Duodenal mucosa (tissue), 2 donors: ENCODE data around the gene WNT1.

ENCODE experiments used
- H3K27ac ChIP-seq: one replicate; pipeline ENCODE4 v1.7.0; 2013; ENCODE audit warnings: low read depth, low read length
- H3K27me3 ChIP-seq, 2 donors: one replicate each; pipeline ENCODE4 v1.7.0; 2013; ENCODE audit warnings: low read length in 2 of 2, control low read depth in 1 of 2; ENCODE audit not compliant: insufficient read depth in 2 of 2, control insufficient read depth in 1 of 2
- H3K36me3 ChIP-seq, 2 donors: one replicate each; pipeline ENCODE4 v1.7.0; 2013; ENCODE audit warnings: low read length in 2 of 2, control low read depth in 1 of 2; ENCODE audit not compliant: insufficient read depth in 2 of 2, control insufficient read depth in 1 of 2
- H3K4me1 ChIP-seq, 2 donors: one replicate each; pipeline ENCODE4 v1.7.0; 2013; ENCODE audit warnings: low read length in 2 of 2, control low read depth in 1 of 2; ENCODE audit not compliant: insufficient read depth in 2 of 2, control insufficient read depth in 1 of 2
- H3K4me3 ChIP-seq, 2 donors: one replicate each; pipeline ENCODE4 v1.7.0; 2013; ENCODE audit warnings: low read length in 2 of 2, low read depth in 1 of 2
- H3K9ac ChIP-seq, 2 donors: one replicate each; pipeline ENCODE4 v1.7.0; 2013; ENCODE audit warnings: low read length in 2 of 2, low read depth in 1 of 2
- H3K9me3 ChIP-seq, 2 donors: one replicate each; pipeline ENCODE4 v1.7.0; 2013; ENCODE audit warnings: low read length in 2 of 2, control low read depth in 1 of 2; ENCODE audit not compliant: control insufficient read depth in 1 of 2

The WNT1 gene

DNA sequence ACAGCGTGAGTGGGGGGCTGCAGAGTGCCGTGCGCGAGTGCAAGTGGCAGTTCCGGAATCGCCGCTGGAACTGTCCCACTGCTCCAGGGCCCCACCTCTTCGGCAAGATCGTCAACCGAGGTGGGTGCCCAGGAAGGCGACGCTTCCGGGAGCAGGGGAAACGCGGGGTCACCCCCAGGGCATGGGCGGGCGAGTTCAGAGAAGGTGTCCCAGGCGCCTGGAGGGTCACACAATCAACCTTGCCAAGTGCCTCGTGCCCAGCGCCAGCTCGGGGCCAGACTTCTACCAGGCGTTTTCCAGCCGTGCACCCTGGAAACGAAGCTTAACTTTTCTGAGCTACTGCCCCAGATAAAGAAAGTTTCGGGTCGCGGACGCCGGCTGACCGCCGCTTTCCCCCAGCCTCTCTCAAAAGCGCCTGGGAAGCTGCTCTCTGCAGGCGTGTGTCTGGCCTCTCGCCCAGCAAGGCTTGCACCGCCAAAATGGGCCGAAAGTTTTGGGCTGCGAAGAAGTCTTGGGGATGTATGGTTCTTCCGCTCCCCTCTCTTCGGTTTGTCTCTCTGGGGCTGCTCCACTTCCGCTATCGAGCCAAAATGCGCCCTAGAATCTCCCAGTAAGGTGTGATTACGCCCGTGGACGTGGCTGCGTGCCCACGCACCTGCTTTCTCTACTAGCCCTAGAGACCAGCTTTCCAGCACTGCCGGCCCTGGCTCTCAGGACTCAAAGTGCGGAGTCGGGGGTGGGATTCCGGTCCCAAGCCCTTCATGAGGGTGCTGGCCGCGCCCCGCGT is 1.7 kb downstream of the WNT1 start:
- no peak overlapping the region for H3K27ac ChIP-seq
- peaks cover 38 to 46% of the 10 kb centered on the region in 2 donors for H3K4me1 ChIP-seq
- H3K36me3 ChIP-seq = no peaks in the 10 kb centered on the region
- peaks cover 67 to 82% of the 10 kb centered on the region in 2 donors for H3K27me3 ChIP-seq
- no peaks in the 10 kb centered on the region for H3K9me3 ChIP-seq
- peak overlapping the region in 1 of 2 donors; percentile 32 for H3K9ac ChIP-seq
- peak overlapping the region; percentile 62 to 65 for H3K4me3 ChIP-seq

DNA sequence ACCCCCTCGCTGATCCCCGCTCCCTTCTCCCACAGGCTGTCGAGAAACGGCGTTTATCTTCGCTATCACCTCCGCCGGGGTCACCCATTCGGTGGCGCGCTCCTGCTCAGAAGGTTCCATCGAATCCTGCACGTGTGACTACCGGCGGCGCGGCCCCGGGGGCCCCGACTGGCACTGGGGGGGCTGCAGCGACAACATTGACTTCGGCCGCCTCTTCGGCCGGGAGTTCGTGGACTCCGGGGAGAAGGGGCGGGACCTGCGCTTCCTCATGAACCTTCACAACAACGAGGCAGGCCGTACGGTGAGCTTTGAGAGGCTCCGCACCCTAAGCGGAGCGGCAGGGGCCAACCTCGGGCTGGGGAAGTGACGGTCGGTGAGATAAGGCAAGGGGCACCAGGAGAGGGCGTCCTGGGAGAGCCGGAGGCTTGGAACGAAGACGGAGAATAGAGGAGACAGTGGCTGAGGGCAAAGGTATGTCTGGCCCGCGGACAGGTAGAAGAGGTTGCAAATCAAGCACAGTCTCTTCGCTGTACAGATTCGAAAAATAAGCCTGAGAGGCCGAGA is 2.3 kb downstream of the WNT1 start:
- no peaks in the 10 kb centered on the region for H3K36me3 ChIP-seq
- H3K9ac ChIP-seq = peak overlapping the region in 1 of 2 donors; percentile 18
- H3K4me1 ChIP-seq = peaks cover 38 to 46% of the 10 kb centered on the region in 2 donors
- H3K4me3 ChIP-seq = peak overlapping the region; percentile 62 to 65
- no peaks in the 10 kb centered on the region for H3K9me3 ChIP-seq
- H3K27ac ChIP-seq = no peak overlapping the region
- H3K27me3 ChIP-seq = peaks cover 73 to 86% of the 10 kb centered on the region in 2 donors

DNA sequence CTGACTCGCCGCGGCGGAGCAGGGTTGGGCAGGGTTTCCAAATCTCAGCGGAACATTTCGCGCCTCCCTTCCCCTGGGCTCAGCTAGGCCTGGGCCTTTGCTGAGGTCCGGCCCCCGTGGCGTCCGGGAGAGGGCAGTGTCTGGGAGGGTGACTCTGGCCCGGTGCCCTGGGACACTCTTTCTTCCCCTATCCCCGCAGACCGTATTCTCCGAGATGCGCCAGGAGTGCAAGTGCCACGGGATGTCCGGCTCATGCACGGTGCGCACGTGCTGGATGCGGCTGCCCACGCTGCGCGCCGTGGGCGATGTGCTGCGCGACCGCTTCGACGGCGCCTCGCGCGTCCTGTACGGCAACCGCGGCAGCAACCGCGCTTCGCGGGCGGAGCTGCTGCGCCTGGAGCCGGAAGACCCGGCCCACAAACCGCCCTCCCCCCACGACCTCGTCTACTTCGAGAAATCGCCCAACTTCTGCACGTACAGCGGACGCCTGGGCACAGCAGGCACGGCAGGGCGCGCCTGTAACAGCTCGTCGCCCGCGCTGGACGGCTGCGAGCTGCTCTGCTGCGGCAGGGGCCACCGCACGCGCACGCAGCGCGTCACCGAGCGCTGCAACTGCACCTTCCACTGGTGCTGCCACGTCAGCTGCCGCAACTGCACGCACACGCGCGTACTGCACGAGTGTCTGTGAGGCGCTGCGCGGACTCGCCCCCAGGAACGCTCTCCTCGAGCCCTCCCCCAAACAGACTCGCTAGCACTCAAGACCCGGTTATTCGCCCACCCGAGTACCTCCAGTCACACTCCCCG is 3.0 kb downstream of the WNT1 start:
- H3K9me3 ChIP-seq = no peaks in the 10 kb centered on the region
- peaks cover 38 to 46% of the 10 kb centered on the region in 2 donors for H3K4me1 ChIP-seq
- peak overlapping the region; percentile 62 to 65 for H3K4me3 ChIP-seq
- no peak overlapping the region for H3K27ac ChIP-seq
- peaks cover 76 to 82% of the 10 kb centered on the region in 2 donors for H3K27me3 ChIP-seq
- no peaks in the 10 kb centered on the region for H3K36me3 ChIP-seq
- H3K9ac ChIP-seq = peak overlapping the region in 1 of 2 donors; percentile 18

DNA sequence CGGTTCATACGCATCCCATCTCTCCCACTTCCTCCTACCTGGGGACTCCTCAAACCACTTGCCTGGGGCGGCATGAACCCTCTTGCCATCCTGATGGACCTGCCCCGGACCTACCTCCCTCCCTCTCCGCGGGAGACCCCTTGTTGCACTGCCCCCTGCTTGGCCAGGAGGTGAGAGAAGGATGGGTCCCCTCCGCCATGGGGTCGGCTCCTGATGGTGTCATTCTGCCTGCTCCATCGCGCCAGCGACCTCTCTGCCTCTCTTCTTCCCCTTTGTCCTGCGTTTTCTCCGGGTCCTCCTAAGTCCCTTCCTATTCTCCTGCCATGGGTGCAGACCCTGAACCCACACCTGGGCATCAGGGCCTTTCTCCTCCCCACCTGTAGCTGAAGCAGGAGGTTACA is 3.6 kb downstream of the WNT1 start:
- H3K4me3 ChIP-seq = peak overlapping the region; percentile 62 to 65
- H3K4me1 ChIP-seq = peaks cover 38 to 46% of the 10 kb centered on the region in 2 donors
- H3K36me3 ChIP-seq = no peaks in the 10 kb centered on the region
- H3K9me3 ChIP-seq = no peaks in the 10 kb centered on the region
- H3K27me3 ChIP-seq = peaks cover 76 to 81% of the 10 kb centered on the region in 2 donors
- no peak overlapping the region for H3K9ac ChIP-seq
- no peak overlapping the region for H3K27ac ChIP-seq

DNA sequence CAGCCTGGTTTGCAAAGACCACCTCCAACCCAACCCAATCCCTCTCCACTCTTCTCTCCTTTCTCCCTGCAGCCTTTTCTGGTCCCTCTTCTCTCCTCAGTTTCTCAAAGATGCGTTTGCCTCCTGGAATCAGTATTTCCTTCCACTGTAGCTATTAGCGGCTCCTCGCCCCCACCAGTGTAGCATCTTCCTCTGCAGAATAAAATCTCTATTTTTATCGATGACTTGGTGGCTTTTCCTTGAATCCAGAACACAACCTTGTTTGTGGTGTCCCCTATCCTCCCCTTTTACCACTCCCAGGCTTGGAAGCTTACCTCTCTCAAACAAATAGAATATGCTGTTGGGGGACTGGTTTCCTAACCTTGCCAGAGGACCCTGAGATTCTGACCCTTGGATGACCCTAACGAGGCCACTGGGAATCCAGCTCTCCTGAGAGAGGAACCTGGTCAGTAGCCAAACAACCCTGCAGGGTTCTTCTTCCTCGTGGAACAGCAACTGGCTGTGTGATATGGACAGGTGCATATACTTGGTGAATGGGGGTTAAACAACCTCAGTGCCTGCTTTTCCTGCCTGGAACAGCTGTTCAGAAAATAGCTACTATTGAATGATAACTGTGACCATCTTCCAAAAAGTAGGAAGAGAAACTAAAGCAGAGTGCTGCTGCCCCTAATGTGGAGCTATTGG is 4.4 kb downstream of the WNT1 start:
- Histone ChIP-seq H3K4me3 (no peak overlapping the region), H3K9ac (no peak overlapping the region), H3K4me1 (peaks cover 32 to 42% of the 10 kb centered on the region in 2 donors), H3K27ac (no peak overlapping the region), H3K9me3 (no peaks in the 10 kb centered on the region), H3K27me3 (peaks cover 70 to 73% of the 10 kb centered on the region in 2 donors), H3K36me3 (no peaks in the 10 kb centered on the region)

DNA sequence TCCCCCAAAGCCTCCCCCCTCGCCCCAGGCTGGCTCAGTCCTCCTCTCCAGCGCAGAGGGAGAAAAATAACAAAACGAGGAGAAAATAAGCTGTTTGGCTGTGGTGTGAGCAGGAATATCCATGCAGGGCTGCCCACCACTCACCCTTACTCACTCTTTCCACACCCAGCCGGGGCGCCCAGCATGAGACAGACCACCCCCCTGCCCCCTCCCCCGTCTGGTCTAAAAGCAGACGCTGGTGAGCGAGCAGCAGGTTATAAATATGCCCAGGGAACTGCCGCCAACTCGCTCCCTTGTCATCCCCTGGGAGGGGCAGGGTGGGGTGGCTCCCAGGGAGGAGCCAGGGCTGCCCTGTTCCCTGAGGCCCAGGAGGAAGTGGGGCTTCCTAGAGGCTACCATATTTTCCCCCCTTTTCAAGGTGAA is 7.4 kb downstream of the WNT1 start:
- H3K36me3 ChIP-seq = no peaks in the 10 kb centered on the region

DNA sequence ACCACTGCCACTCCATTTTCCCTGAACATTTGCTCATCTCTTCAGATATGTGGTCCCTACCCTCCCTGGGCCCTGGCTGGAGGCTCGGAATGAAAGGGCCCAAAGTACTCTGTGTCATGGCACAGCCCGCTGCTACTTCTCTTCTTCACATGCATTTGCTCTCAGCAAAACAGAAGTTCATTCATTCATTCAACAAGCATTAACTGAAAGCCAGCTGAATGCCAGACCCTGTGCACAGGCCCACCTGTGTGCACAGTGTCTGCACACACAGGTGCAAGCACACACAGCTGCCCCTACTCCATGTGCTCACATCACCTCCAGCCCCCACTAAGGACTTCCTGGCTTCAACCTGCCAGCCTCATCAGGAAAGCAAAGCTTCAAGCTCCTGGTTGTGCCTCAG is 7.8 kb downstream of the WNT1 start:
- H3K36me3 ChIP-seq = no peaks in the 10 kb centered on the region
- H3K27me3 ChIP-seq = peaks cover 49 to 56% of the 10 kb centered on the region in 2 donors
- no peaks in the 10 kb centered on the region for H3K9me3 ChIP-seq
- H3K9ac ChIP-seq = no peak overlapping the region
- H3K4me3 ChIP-seq = no peak overlapping the region
- peaks cover 10 to 11% of the 10 kb centered on the region in 2 donors for H3K4me1 ChIP-seq
- H3K27ac ChIP-seq = no peak overlapping the region

More for the DNA sequence above, 7.4 kb downstream of the WNT1 start:
- Histone ChIP-seq H3K4me1 (peaks cover 14 to 15% of the 10 kb centered on the region in 2 donors), H3K9ac (no peak overlapping the region), H3K27me3 (peaks cover 49 to 56% of the 10 kb centered on the region in 2 donors), H3K4me3 (no peak overlapping the region), H3K27ac (no peak overlapping the region), H3K9me3 (no peaks in the 10 kb centered on the region)

DNA sequence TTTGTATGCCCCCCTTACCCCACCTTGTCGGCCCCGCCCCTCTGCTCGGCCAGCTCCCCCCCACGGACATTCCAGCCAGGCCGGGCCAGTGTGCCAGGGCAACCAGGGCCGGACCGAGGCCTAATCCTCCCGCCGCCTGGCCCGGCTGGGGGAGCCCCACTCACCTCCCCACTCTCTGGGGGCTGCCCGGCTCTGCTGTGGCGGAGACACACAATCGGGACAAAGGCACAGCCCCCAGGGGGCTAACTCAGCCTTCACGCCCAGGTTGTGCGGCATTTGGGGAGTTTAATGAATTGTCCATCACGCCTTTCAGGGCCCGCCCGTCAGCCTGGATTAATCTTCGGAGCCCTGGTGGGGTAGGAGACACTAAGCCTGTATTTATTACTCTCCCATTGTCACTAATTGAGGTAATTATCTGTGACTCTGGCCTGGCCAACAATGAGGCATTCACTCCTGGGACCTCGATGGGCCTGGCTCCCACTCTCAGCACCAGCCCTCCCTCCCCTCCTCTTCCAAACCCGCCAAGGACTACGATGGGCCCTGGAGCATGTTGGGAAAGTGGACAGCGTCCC is 8.7 kb downstream of the WNT1 start:
- H3K27ac ChIP-seq = no peak overlapping the region
- H3K27me3 ChIP-seq = peaks cover 45 to 47% of the 10 kb centered on the region in 2 donors
- peaks cover 1 to 2% of the 10 kb centered on the region in 2 donors for H3K4me1 ChIP-seq
- no peak overlapping the region for H3K9ac ChIP-seq
- H3K36me3 ChIP-seq = no peaks in the 10 kb centered on the region
- no peak overlapping the region for H3K4me3 ChIP-seq
- no peaks in the 10 kb centered on the region for H3K9me3 ChIP-seq

DNA sequence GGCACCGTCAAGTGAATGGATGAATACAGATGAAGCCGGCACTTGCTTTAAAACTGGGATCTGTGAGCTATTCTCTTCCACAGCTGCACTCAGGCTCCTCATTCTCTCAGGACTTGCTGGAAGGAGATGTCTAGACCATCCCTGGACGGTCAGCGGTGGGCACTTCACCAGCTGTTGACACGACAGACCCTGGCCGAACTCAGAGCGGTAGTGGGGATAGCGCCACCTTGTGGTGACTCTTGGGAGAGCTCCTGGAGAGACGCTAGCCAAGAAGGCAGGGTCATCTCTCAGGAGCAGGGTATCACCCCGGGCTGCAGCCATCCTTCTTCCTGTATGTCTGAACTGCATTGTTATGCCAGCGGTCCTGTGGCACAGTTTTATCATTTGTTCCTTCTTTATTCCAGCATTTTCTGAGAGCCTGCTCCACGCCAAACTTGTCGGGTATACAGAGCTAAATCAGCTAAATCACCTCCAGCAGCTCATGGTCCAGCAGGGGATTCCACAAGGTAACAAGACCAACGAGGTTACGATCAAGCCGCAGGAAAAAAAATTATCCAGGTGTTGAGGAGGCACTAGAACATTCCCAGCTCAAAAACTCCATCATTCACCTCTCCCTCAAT is 10.0 kb downstream of the WNT1 start:
- Histone ChIP-seq H3K4me3 (no peak overlapping the region), H3K27ac (no peak overlapping the region), H3K9ac (no peak overlapping the region), H3K9me3 (no peaks in the 10 kb centered on the region), H3K27me3 (peaks cover 37 to 38% of the 10 kb centered on the region in 2 donors), H3K4me1 (no peaks in the 10 kb centered on the region), H3K36me3 (no peaks in the 10 kb centered on the region)
